Naive thymus-derived CD8-positive, alpha-beta T cell (primary cell): ENCODE measurements around the gene CYP4F12. TPM values are rescaled to one million over a fixed set of nuclear protein-coding genes. Genes with fewer than 3 reads are reported as not detected.
A peak's percentile ranks its signal among the peaks of the same experiment; 100 is the strongest.

Source experiments
- ATAC-seq, 2 donors: fragments of 150-1000 bp; cut with Tn5 transposase in 1 of 2; sonication (Bioruptor Pico), chemical (Tn5 transposase) in 1 of 2; 1 replicate in 1 of 2; 2 replicates in 1 of 2; pipeline ENCODE4 v1.10.0; 2021; ENCODE audit warnings: mild to moderate bottlenecking in 2 of 2, moderate library complexity in 2 of 2
- POLR2A ChIA-PET: fragments of 350-600 bp; sonication (Branson Sonifier 250); formaldehyde crosslinking; loops from one replicate; lab custom pipeline; 2021; ENCODE audit warnings: antibody characterized with exemption; lab: Charles Lee
- DNase-seq, 10 donors: peaks; one replicate each; pipeline versions ENCODE4 v3.0.0 to v3.0.0-alpha.2; 2020 to 2022
- H3K27ac Mint-ChIP-seq, 10 donors: one replicate each; pipeline ENCODE4 v1.8.0; 2020 to 2022; ENCODE audit warnings: mild to moderate bottlenecking in 10 of 10, mixed read lengths in 10 of 10, moderate library complexity in 4 of 10, inconsistent platforms in 1 of 10
- H3K27me3 Mint-ChIP-seq, 5 donors: one replicate each; pipeline ENCODE4 v1.8.0; 2021 to 2022; ENCODE audit warnings: mixed read lengths in 5 of 5
- H3K36me3 Mint-ChIP-seq, 3 donors: one replicate each; pipeline ENCODE4 v1.8.0; 2020 to 2022; ENCODE audit warnings: mixed read lengths in 3 of 3, mild to moderate bottlenecking in 2 of 3, inconsistent platforms in 1 of 3
- H3K4me1 Mint-ChIP-seq, 4 donors: one replicate each; pipeline ENCODE4 v1.8.0; 2021 to 2022; ENCODE audit warnings: mixed read lengths in 4 of 4
- H3K4me3 Mint-ChIP-seq, 10 donors: one replicate each; pipeline ENCODE4 v1.8.0; 2020 to 2022; ENCODE audit warnings: mild to moderate bottlenecking in 10 of 10, mixed read lengths in 10 of 10, moderate library complexity in 6 of 10, inconsistent platforms in 1 of 10
- H3K9me3 Mint-ChIP-seq, 9 donors: one replicate each; pipeline ENCODE4 v1.8.0; 2020 to 2022; ENCODE audit warnings: mixed read lengths in 9 of 9, mild to moderate bottlenecking in 3 of 9, inconsistent platforms in 1 of 9, moderate library complexity in 1 of 9
- polyA plus RNA-seq, 3 donors: library from polyadenylated mRNA; unstranded; fragments of 300-500 nt; fragmentation: Illumina TruSeq; gene quantifications; one replicate each; pipeline ENCODE4 v1.2.3, GENCODE V29; 2021
- total RNA-seq, 8 experiments: library from RNA in 2 of 8; stranded (reverse) in 2 of 8; gene quantifications; one replicate each; pipeline ENCODE4 v1.2.3 and lab custom pipeline; 2021 to 2026

Gene CYP4F12
- total and polyA plus RNA-seq, 5 experiments from 2014 or later, result 1.8 to 1.9 TPM; not detected in 3

DNA sequence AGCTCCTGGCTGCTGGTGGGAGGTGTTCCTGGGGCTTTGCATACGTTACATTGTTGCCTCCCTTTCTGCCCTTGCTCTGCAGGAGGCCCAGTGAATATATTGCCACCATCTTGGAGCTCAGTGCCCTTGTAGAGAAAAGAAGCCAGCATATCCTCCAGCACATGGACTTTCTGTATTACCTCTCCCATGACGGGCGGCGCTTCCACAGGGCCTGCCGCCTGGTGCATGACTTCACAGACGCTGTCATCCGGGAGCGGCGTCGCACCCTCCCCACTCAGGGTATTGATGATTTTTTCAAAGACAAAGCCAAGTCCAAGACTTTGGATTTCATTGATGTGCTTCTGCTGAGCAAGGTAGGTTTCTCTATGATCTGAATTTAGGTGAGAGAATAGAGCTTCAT lies 10.5 kb downstream of the CYP4F12 start:
- POLR2A ChIA-PET, result interaction anchor here (0.5 kb wide), 1 partner anchor 40 kb away, joined by 4 read pairs; no protein-coding TSS in a partner anchor
- H3K27me3 Mint-ChIP-seq, result peaks cover 31 to 62% (median 51%) of the 10 kb centered on the region in 5 donors

DNA sequence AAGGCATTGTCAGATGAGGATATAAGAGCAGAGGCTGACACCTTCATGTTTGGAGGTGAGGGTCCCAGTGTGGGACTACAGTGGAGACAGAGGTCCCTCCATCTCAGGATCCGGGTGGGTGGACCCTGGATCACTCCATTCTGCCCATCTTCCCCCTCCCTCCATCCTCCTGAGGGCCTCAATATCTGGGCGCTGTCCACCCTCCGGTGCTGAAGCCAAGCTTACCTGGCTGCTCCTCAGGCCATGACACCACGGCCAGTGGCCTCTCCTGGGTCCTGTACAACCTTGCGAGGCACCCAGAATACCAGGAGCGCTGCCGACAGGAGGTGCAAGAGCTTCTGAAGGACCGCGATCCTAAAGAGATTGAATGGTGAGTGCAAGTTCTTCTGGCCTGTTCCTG lies 11.9 kb downstream of the CYP4F12 start:
- POLR2A ChIA-PET, result interaction anchor here (0.6 kb wide), 1 partner anchor 1407 kb away, joined by 5 read pairs; no protein-coding TSS in a partner anchor
- no peak overlapping the region for H3K4me3 Mint-ChIP-seq
- no peak for ATAC-seq
- no peak overlapping the region for H3K27ac Mint-ChIP-seq
- peaks cover 0 to 29% (median 10%) of the 10 kb centered on the region in 9 donors for H3K9me3 Mint-ChIP-seq
- no peak for DNase-seq
- peaks cover 33 to 68% (median 52%) of the 10 kb centered on the region in 5 donors for H3K27me3 Mint-ChIP-seq
- H3K36me3 Mint-ChIP-seq, result peaks cover 0 to 19% (median 3%) of the 10 kb centered on the region in 3 donors
- no peaks in the 10 kb centered on the region for H3K4me1 Mint-ChIP-seq

More for the DNA sequence above, 10.5 kb downstream of the CYP4F12 start:
- no peak overlapping the region for H3K4me3 Mint-ChIP-seq
- H3K36me3 Mint-ChIP-seq, result peaks cover 0 to 16% (median 3%) of the 10 kb centered on the region in 3 donors
- no peak overlapping the region for H3K27ac Mint-ChIP-seq
- ATAC-seq, result no peak
- no peak for DNase-seq
- no peaks in the 10 kb centered on the region for H3K4me1 Mint-ChIP-seq
- H3K9me3 Mint-ChIP-seq, result peaks cover 0 to 15% (median 5%) of the 10 kb centered on the region in 9 donors

DNA sequence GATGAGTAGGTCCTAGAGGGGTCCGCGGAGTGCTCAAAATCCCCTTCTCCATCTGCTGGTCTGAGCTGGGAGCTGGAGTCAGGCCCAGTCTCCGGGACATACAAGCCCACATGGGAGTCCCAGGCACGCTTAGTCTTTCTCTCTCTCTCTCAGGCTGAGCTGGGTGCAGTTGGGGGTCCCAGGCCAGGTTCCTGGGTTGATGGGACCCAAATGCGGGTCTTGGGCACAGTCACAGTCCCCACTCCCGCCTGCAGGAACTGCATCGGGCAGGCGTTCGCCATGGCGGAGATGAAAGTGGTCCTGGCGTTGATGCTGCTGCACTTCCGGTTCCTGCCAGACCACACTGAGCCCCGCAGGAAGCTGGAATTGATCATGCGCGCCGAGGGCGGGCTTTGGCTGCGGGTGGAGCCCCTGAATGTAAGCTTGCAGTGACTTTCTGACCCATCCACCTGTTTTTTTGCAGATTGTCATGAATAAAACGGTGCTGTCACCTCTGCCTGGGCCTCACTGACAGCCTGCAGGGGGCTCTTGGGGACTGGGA lies 23.8 kb downstream of the CYP4F12 start:
- POLR2A ChIA-PET, result no interaction called here
- no peak for DNase-seq
- Mint-ChIP-seq H3K4me3 (no peak overlapping the region), H3K27me3 (peaks cover 22 to 48% (median 25%) of the 10 kb centered on the region in 5 donors), H3K9me3 (peaks cover 0 to 18% (median 0%) of the 10 kb centered on the region in 9 donors), H3K4me1 (no peaks in the 10 kb centered on the region), H3K27ac (no peak overlapping the region), H3K36me3 (no peaks in the 10 kb centered on the region)
- no peak for ATAC-seq

DNA sequence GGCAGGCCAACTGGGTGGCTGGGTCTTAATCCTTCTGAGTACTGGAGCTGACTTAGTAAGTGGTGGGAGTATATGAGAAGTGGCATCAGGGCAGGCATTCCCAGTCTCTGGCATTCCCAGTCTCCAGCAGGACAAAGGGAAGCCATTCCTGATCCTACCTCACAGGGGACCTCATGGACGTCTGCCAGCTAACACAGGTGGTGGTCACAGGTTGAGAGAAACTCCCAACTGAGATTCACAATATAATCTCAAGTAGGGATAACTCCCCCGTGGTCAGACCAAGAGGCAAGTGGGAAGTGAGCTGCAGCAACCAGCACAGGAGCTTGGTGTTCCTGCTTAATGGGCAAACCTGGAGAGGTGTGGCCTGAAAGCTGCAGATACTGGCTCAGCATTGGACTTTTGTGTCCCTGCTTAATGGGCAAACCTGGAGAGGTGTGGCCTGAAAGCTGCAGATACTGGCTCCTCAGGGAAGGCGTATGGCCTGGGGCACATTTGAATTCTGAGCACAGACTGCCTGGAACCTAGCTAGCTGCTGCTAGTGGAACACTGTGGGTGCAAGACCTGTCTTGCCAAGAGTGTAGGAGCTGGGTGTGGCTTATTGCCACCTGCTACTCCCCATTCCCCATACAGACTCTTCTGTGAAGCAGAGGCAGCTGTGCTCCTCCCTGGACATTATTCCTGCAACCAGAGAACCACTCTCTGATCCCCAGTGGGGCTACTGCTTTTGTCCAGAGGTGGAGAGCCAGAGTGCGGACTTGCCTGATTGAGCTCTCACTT lies 29.1 kb downstream of the CYP4F12 start:
- DNase-seq (no peak), ATAC-seq (no peak)
- H3K27me3 Mint-ChIP-seq, result peaks cover 25 to 58% (median 31%) of the 10 kb centered on the region in 5 donors
- H3K9me3 Mint-ChIP-seq, result peaks cover 0 to 9% (median 5%) of the 10 kb centered on the region in 9 donors
- no peak overlapping the region for H3K27ac Mint-ChIP-seq
- no peak overlapping the region for H3K4me3 Mint-ChIP-seq
- POLR2A ChIA-PET, result no interaction called here
- H3K4me1 Mint-ChIP-seq, result peaks cover 0 to 5% (median 2%) of the 10 kb centered on the region in 4 donors
- H3K36me3 Mint-ChIP-seq, result peaks cover 0 to 5% (median 0%) of the 10 kb centered on the region in 3 donors

DNA sequence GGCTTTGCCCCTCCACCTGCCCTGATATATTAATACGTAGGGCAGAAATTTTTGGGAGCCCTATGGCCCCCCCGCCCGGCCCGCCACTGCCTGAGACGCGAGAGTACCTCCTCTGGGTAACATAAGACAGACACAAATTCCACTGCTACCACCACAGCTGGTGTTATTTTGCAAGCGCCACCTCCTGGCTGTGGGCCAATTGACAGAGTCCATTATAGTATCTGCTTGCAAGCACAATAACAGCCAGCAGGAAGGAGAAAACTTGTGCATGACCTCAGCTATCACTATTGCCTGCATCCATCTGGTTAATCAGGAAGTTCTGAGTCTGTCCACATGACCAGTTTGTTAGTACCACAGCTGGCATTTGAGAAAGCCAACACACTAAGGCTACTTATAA lies 29.6 kb downstream of the CYP4F12 start:
- peaks cover 0 to 5% (median 2%) of the 10 kb centered on the region in 4 donors for H3K4me1 Mint-ChIP-seq
- H3K27me3 Mint-ChIP-seq, result peaks cover 27 to 52% (median 30%) of the 10 kb centered on the region in 5 donors

DNA sequence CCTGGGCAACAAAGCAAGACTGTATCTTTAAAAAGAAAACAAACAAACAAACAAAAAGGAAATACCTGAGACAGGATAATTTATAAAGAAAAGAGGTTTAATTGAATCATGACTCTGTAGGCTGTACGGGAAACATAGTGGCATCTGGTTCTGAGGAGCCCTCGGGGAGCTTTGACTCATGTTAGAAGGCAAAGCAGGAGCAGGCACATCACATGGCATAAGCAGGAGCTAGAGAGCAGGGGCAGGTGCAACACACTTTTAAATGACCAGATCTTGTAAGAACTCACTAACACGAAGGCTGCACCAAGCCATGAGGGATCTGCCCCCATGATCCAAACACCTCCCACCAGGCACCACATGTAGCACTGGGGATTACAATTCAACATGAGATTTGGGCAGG lies 41.8 kb downstream of the CYP4F12 start:
- no peaks in the 10 kb centered on the region for H3K4me1 Mint-ChIP-seq
- POLR2A ChIA-PET, result no interaction called here
- no peak overlapping the region for H3K27ac Mint-ChIP-seq
- H3K36me3 Mint-ChIP-seq, result no peaks in the 10 kb centered on the region
- H3K4me3 Mint-ChIP-seq, result no peak overlapping the region
- ATAC-seq (no peak), DNase-seq (no peak)
- peaks cover 6 to 39% (median 15%) of the 10 kb centered on the region in 5 donors for H3K27me3 Mint-ChIP-seq
- H3K9me3 Mint-ChIP-seq, result peaks cover 0 to 14% (median 3%) of the 10 kb centered on the region in 9 donors

More for the DNA sequence above, 29.6 kb downstream of the CYP4F12 start:
- POLR2A ChIA-PET, result no interaction called here
- Mint-ChIP-seq H3K36me3 (peaks cover 0 to 5% (median 0%) of the 10 kb centered on the region in 3 donors), H3K27ac (no peak overlapping the region), H3K9me3 (peaks cover 0 to 9% (median 5%) of the 10 kb centered on the region in 9 donors), H3K4me3 (peak overlapping the region in 1 of 10 donors; percentile 18)
- ATAC-seq (peak; percentile 44 to 46), DNase-seq (peak in 6 of 10 donors; percentile 8 to 75 (median 20))

DNA sequence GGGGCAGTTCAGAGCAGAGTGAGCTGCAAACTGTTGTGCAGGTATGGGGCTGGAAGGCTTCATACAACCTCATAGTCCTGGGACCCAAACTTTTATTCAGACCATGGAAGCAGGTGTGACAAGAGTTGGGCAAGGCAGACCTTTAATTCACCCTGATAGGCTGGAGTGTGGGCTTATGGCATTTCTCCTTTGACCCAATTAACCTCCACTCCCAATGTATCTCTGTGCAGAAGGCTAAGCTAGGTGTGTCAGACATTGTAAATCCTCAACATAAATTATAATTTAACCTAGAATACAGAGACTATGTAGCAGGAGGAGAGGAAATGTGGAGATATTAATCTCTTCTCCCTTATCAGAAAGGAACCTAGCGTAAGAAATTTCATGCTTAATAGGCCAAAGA lies 42.8 kb downstream of the CYP4F12 start:
- POLR2A ChIA-PET, result no interaction called here
- Mint-ChIP-seq H3K36me3 (no peaks in the 10 kb centered on the region), H3K27me3 (peaks cover 10 to 37% (median 17%) of the 10 kb centered on the region in 5 donors), H3K4me3 (no peak overlapping the region), H3K27ac (no peak overlapping the region), H3K4me1 (no peaks in the 10 kb centered on the region), H3K9me3 (peaks cover 0 to 14% (median 0%) of the 10 kb centered on the region in 9 donors)
- no peak for ATAC-seq
- DNase-seq, result no peak

DNA sequence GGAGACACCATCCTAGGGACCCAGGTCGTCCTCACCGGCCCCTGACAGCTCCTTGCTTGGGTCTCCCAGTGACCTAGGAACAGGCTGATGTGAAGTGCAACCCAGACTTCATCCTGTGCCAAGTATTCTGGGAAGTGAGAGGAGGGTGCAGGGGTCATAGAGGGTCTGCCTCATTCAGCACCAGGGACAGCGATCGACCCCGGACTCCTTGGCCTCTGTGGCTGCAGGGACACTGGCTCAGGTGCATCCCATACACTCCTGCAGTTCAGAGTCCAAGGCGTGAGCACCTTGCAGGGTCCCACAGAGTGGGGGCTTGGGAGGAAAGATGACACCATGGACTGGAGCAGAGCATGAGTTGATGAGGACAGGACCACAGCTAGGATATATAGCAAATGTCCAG lies 44.9 kb downstream of the CYP4F12 start:
- POLR2A ChIA-PET, result no interaction called here
- H3K27me3 Mint-ChIP-seq, result peaks cover 23 to 53% (median 29%) of the 10 kb centered on the region in 5 donors

DNA sequence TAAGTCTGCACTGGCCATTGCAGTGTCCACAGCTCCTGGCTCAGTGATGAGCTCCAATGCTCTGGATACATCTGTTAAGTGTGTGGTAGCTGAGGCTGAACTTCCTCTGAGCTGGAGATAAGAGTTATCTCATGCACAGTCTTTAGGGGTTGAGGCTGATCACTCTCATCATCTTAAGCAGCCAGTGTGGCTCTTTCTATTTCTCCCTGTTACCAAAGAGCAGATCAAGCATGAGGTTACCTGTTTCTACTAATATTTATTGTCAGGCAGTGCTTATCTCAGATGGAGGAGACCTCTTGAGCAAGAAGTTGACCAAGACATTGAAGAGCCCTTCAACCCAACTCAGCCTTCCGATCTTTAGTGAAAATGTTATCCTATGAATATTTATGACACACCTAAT lies 48.4 kb downstream of the CYP4F12 start:
- H3K27me3 Mint-ChIP-seq, result peaks cover 35 to 76% (median 44%) of the 10 kb centered on the region in 5 donors
- H3K36me3 Mint-ChIP-seq, result peaks cover 0 to 11% (median 2%) of the 10 kb centered on the region in 3 donors
- peaks cover 0 to 9% (median under 1%) of the 10 kb centered on the region in 4 donors for H3K4me1 Mint-ChIP-seq
- DNase-seq (no peak), ATAC-seq (no peak)
- peaks cover 0 to 5% (median 0%) of the 10 kb centered on the region in 9 donors for H3K9me3 Mint-ChIP-seq
- no peak overlapping the region for H3K4me3 Mint-ChIP-seq
- no peak overlapping the region for H3K27ac Mint-ChIP-seq
- POLR2A ChIA-PET, result no interaction called here

More for the DNA sequence above, 44.9 kb downstream of the CYP4F12 start:
- DNase-seq (no peak), ATAC-seq (no peak)
- Mint-ChIP-seq H3K4me3 (no peak overlapping the region), H3K9me3 (peaks cover 0 to 4% (median 0%) of the 10 kb centered on the region in 9 donors), H3K36me3 (peaks cover 0 to 11% (median 0%) of the 10 kb centered on the region in 3 donors), H3K4me1 (peaks cover 0 to 5% (median 0%) of the 10 kb centered on the region in 4 donors), H3K27ac (no peak overlapping the region)

DNA sequence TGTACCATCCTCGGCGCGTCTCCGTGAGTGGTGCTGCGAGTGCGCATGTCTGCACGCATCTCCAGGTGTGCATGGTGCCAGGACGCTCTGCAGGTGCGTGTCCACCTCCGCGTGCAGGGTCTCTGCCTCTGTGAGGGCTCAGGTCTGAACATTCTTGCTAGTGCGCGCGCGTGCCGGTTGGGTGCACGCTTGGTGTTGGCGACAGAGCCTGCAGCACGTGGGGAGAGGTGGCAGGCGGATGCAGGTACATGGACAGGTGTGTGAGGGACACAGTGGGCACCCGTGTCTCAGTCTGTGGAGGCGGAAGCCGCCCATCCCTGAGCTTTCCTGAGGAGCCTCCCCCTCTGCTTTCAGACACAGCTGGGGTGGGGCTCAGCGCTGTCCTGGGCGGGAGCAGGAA lies 50.1 kb downstream of the CYP4F12 start:
- Mint-ChIP-seq H3K4me1 (peaks cover 0 to 9% (median 2%) of the 10 kb centered on the region in 4 donors), H3K9me3 (peaks cover 0 to 5% (median 0%) of the 10 kb centered on the region in 9 donors), H3K4me3 (no peak overlapping the region), H3K27ac (no peak overlapping the region), H3K36me3 (peaks cover 0 to 11% (median 2%) of the 10 kb centered on the region in 3 donors), H3K27me3 (peaks cover 38 to 76% (median 53%) of the 10 kb centered on the region in 5 donors)
- no peak for DNase-seq
- POLR2A ChIA-PET, result no interaction called here
- no peak for ATAC-seq

DNA sequence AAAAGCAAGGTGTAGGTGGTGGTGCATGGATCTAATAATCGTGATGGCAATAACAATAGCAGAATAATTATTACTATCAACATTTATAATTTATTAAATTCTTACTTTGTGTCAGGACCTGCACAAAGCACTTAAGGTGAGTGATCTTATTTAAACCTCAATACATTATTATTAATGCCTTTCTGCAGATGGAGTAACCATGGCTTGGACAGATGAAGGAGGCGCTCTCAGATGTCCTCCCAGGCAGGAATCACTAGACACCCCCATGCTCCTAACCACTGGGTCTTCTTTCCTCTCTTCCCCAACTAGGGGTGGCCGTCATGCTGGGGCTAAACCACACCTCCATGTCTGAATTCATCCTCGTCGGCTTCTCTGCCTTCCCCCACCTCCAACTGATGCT lies 54.8 kb downstream of the CYP4F12 start, which contains the start of gene OR10H2:
OR10H2 (plus strand) TSS at position 301 of the 400 bp plus-strand sequence; CDS start at position 321, 20 bp downstream.
- peaks cover 4 to 11% (median 6%) of the 10 kb centered on the region in 4 donors for H3K4me1 Mint-ChIP-seq
- H3K4me3 Mint-ChIP-seq, result no peak within 1 kb of the TSS
- peaks cover 29 to 66% (median 41%) of the 10 kb centered on the region in 5 donors for H3K27me3 Mint-ChIP-seq
- no peak within 1 kb of the TSS for H3K27ac Mint-ChIP-seq
- H3K9me3 Mint-ChIP-seq, result peaks cover 0 to 5% (median 0%) of the 10 kb centered on the region in 9 donors
- no peak for ATAC-seq
- H3K36me3 Mint-ChIP-seq, result peaks cover 0 to 7% (median 0%) of the 10 kb centered on the region in 3 donors
- no peak for DNase-seq
- POLR2A ChIA-PET, result no interaction called here

DNA sequence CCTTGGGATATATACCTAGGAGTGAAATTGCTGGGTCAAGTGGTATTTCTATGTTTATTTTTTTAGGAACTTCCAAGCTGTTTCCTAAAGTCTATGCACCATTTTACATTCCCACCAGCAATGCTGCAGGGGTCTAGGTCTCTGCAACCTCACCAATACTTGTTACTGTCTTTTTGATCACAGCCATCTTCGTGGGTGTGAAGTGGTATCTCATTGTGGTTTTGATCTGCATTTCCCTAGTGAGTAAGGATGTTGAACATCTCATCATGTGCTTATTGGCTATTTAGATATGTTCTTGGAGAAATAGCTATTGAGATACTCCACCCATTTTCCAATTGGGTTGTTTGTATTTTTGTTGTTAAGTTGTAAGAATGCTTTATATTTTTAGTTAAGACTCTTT lies 57.7 kb downstream of the CYP4F12 start:
- Mint-ChIP-seq H3K4me1 (peaks cover 0 to 11% (median 4%) of the 10 kb centered on the region in 4 donors), H3K27me3 (peaks cover 19 to 47% (median 26%) of the 10 kb centered on the region in 5 donors), H3K4me3 (no peak overlapping the region), H3K27ac (no peak overlapping the region), H3K36me3 (peaks cover 0 to 7% (median 0%) of the 10 kb centered on the region in 3 donors), H3K9me3 (peaks cover 0 to 5% (median 0%) of the 10 kb centered on the region in 9 donors)
- ATAC-seq (no peak), DNase-seq (no peak)
- POLR2A ChIA-PET, result no interaction called here
